NB4 (cell line): ENCODE data around the gene UPB1.

Source experiments
- DNase-seq: peaks from one replicate; pipeline ENCODE4 v3.0.0; 2010; ENCODE audit warnings: low read depth
- H3K4me3 ChIP-seq: one replicate; pipeline ENCODE4 v1.5.1; 2011; ENCODE audit warnings: mild to moderate bottlenecking, low read depth, low read length, moderate library complexity
- CTCF ChIP-seq: IDR thresholded peaks from one replicate; pipeline ENCODE4 v1.5.1; 2012; ENCODE audit warnings: low read depth, low read length
- MYC ChIP-seq: IDR thresholded peaks from 2 replicates; pipeline ENCODE4 v1.6.1; 2011; ENCODE audit warnings: low read depth, low read length
- POLR2A ChIP-seq: IDR thresholded peaks from 2 replicates; pipeline ENCODE4 v1.6.1; 2011; ENCODE audit warnings: mild to moderate bottlenecking; ENCODE audit not compliant: insufficient read length; ENCODE audit errors: extremely low read depth
- TF ChIP-seq, protein P1 (sequence below): IDR thresholded peaks from 2 replicates; pipeline ENCODE4 v1.6.1; 2011; ENCODE audit warnings: low read depth, low read length

The UPB1 gene

GRCh38 chr22:24467340-24467739 is 27.8 kb upstream of the UPB1 start:
- H3K4me3 ChIP-seq: no peak overlapping the region
- DNase-seq: no peak
- no peak for TF ChIP-seq POLR2A
- TF ChIP-seq, protein P1, sequence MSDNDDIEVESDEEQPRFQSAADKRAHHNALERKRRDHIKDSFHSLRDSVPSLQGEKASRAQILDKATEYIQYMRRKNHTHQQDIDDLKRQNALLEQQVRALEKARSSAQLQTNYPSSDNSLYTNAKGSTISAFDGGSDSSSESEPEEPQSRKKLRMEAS: no peak
- TF ChIP-seq CTCF: no peak
- no peak for TF ChIP-seq MYC

- H3K4me3 ChIP-seq: no peak overlapping the region
- TF ChIP-seq POLR2A (no peak), CTCF (no peak), MYC (no peak)
- TF ChIP-seq, protein P1: no peak
- no peak for DNase-seq
These were observed 23.6 kb upstream of the UPB1 start for GRCh38 chr22:24471570-24471969.

GRCh38 chr22:24473284-24473683 is 21.8 kb upstream of the UPB1 start:
- TF ChIP-seq CTCF (no peak), POLR2A (no peak), MYC (no peak)
- TF ChIP-seq, protein P1: no peak
- H3K4me3 ChIP-seq: no peak overlapping the region
- DNase-seq: peak; percentile 72

DNA sequence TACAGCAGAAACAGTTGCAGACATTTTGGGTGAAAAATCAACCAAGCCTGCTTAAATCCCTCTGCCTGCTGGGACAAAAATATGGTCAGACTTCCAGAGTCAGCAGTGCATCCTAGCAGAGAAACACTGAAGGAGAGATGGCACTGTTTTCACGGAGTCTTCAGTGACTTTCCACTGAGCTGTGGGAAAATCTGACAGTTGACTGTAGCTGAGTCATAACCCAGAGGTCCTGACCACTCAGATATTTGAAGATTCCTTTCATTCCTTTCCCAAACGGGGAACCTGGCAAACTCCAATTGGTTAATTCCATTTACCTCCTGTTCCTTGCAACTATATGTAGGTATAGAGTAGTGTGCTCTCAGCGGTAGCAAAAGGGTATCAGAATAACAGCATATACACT is 20.9 kb upstream of the UPB1 start:
- DNase-seq: no peak
- TF ChIP-seq, protein P1: no peak
- no peak for TF ChIP-seq MYC
- no peak for TF ChIP-seq CTCF
- no peak for TF ChIP-seq POLR2A
- no peak overlapping the region for H3K4me3 ChIP-seq

DNA sequence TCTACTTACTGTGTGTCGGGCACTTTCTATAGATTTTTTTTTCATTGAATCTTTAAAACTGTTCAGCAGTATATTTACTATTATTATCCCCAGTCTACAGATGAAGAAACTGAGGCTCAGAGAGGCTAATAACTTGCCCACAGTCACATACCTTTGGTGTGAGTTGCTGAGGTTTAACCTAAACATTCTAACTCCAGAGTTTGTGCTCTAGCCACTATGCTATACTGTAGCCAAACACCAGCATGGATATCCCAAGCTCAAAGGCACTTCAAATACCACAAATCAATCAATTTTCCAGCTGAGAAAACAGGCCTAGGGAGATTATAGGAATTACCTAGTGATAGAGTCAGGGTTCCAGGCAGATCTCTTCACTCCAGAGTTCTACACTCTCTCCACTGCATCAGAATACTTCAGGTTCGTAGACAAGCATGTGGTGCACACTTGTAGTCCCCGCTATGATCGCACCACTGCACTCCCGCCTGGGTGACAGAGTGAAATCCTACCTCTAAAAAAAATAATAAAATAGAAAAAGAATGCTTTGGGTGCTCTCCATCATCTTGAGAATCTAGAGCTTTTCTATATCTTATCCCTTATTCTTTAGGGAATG is 20.4 kb upstream of the UPB1 start:
- TF ChIP-seq CTCF (no peak), POLR2A (no peak), MYC (no peak)
- TF ChIP-seq, protein P1: no peak
- no peak overlapping the region for H3K4me3 ChIP-seq
- DNase-seq: no peak

DNA sequence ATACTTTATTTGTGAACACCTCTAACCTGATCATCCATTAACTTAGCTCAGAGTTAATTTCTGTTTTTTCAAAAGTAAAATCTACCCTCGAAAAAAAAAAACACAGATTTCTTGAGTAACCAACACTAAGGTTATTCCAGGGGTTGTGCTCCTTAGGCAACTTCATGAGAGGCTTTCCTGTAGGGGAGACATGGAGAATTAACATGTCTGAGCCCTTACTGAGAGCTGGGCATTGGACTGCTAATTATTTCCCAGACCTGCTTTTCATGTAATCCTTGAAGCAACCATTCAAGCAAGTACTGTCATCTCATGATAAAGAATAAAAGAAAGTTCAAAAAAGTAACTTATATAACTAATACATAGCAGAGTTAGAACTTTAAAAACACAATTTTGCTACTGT is 13.5 kb upstream of the UPB1 start:
- H3K4me3 ChIP-seq: no peak overlapping the region
- no peak for DNase-seq
- TF ChIP-seq POLR2A: no peak
- TF ChIP-seq, protein P1: no peak
- no peak for TF ChIP-seq CTCF
- TF ChIP-seq MYC: no peak
